IPS-15b (cell line): ENCODE measurements around the gene RASSF8.

Source experiments
- H3K27me3 ChIP-seq: one replicate; pipeline ENCODE4 v1.6.1; 2013; ENCODE audit warnings: low read length; ENCODE audit not compliant: control insufficient read depth, insufficient read depth
- H3K36me3 ChIP-seq: one replicate; pipeline ENCODE4 v1.6.1; 2013; ENCODE audit warnings: low read length; ENCODE audit not compliant: control insufficient read depth, insufficient read depth
- H3K4me1 ChIP-seq: one replicate; pipeline ENCODE4 v1.6.1; 2013; ENCODE audit warnings: mild to moderate bottlenecking, low read length; ENCODE audit not compliant: control insufficient read depth, insufficient read depth
- H3K4me3 ChIP-seq: one replicate; pipeline ENCODE4 v1.5.1; 2013; ENCODE audit warnings: low read depth, low read length
- H3K9ac ChIP-seq: one replicate; pipeline ENCODE4 v1.6.1; 2013; ENCODE audit warnings: low read depth, mild to moderate bottlenecking, low read length
- H3K9me3 ChIP-seq: one replicate; pipeline ENCODE4 v1.6.1; 2013; ENCODE audit warnings: mild to moderate bottlenecking, low read length; ENCODE audit not compliant: control insufficient read depth, insufficient read depth

RASSF8 gene

GRCh38 chr12:25996677-25997076, 38.2 kb downstream of the RASSF8 start:
- Histone ChIP-seq H3K9me3 (no peaks in the 10 kb centered on the region), H3K27me3 (no peaks in the 10 kb centered on the region), H3K4me1 (peaks cover 44% of the 10 kb centered on the region), H3K9ac (no peak overlapping the region), H3K4me3 (no peak overlapping the region), H3K36me3 (no peaks in the 10 kb centered on the region)

- no peaks in the 10 kb centered on the region for H3K36me3 ChIP-seq
- H3K4me3 ChIP-seq, result no peak overlapping the region
- H3K4me1 ChIP-seq, result peaks cover 40% of the 10 kb centered on the region
- no peaks in the 10 kb centered on the region for H3K9me3 ChIP-seq
- H3K9ac ChIP-seq, result no peak overlapping the region
- H3K27me3 ChIP-seq, result no peaks in the 10 kb centered on the region
Measured at GRCh38 chr12:25997201-25997963, 38.9 kb downstream of the RASSF8 start.

GRCh38 chr12:26000898-26001297, 42.4 kb downstream of the RASSF8 start:
- Histone ChIP-seq H3K4me3 (no peak overlapping the region), H3K9me3 (no peaks in the 10 kb centered on the region), H3K4me1 (peaks cover 17% of the 10 kb centered on the region), H3K27me3 (no peaks in the 10 kb centered on the region), H3K9ac (no peak overlapping the region), H3K36me3 (no peaks in the 10 kb centered on the region)

- Histone ChIP-seq H3K4me1 (peaks cover 12% of the 10 kb centered on the region), H3K9me3 (no peaks in the 10 kb centered on the region), H3K36me3 (no peaks in the 10 kb centered on the region), H3K4me3 (no peak overlapping the region), H3K9ac (no peak overlapping the region), H3K27me3 (no peaks in the 10 kb centered on the region)
Measured at GRCh38 chr12:26001530-26001929, 43.0 kb downstream of the RASSF8 start.

- H3K9me3 ChIP-seq, result no peaks in the 10 kb centered on the region
- H3K4me1 ChIP-seq, result peaks cover 5% of the 10 kb centered on the region
- no peak overlapping the region for H3K4me3 ChIP-seq
- H3K9ac ChIP-seq, result no peak overlapping the region
- no peaks in the 10 kb centered on the region for H3K36me3 ChIP-seq
- no peaks in the 10 kb centered on the region for H3K27me3 ChIP-seq
Measured at GRCh38 chr12:26003065-26003464, 44.6 kb downstream of the RASSF8 start.

GRCh38 chr12:26007566-26007965, 49.1 kb downstream of the RASSF8 start:
- Histone ChIP-seq H3K36me3 (no peaks in the 10 kb centered on the region), H3K4me3 (no peak overlapping the region), H3K4me1 (peaks cover 4% of the 10 kb centered on the region), H3K9ac (no peak overlapping the region), H3K9me3 (no peaks in the 10 kb centered on the region), H3K27me3 (no peaks in the 10 kb centered on the region)

- no peaks in the 10 kb centered on the region for H3K36me3 ChIP-seq
- no peaks in the 10 kb centered on the region for H3K27me3 ChIP-seq
- H3K9ac ChIP-seq, result no peak overlapping the region
- H3K4me3 ChIP-seq, result no peak overlapping the region
- H3K9me3 ChIP-seq, result no peaks in the 10 kb centered on the region
- peaks cover 4% of the 10 kb centered on the region for H3K4me1 ChIP-seq
Measured at GRCh38 chr12:26009593-26009992, 51.1 kb downstream of the RASSF8 start.

GRCh38 chr12:26010293-26010821, 51.9 kb downstream of the RASSF8 start:
- H3K9me3 ChIP-seq, result no peaks in the 10 kb centered on the region
- no peak overlapping the region for H3K9ac ChIP-seq
- peaks cover 6% of the 10 kb centered on the region for H3K4me1 ChIP-seq
- H3K4me3 ChIP-seq, result no peak overlapping the region
- no peaks in the 10 kb centered on the region for H3K27me3 ChIP-seq
- H3K36me3 ChIP-seq, result no peaks in the 10 kb centered on the region

GRCh38 chr12:26011099-26011498, 52.6 kb downstream of the RASSF8 start:
- Histone ChIP-seq H3K9ac (no peak overlapping the region), H3K4me3 (no peak overlapping the region), H3K4me1 (peaks cover 9% of the 10 kb centered on the region)

GRCh38 chr12:26014085-26014484, 55.6 kb downstream of the RASSF8 start:
- H3K4me1 ChIP-seq, result peaks cover 9% of the 10 kb centered on the region
- no peak overlapping the region for H3K9ac ChIP-seq
- H3K4me3 ChIP-seq, result no peak overlapping the region
- no peaks in the 10 kb centered on the region for H3K9me3 ChIP-seq
- H3K27me3 ChIP-seq, result no peaks in the 10 kb centered on the region
- H3K36me3 ChIP-seq, result no peaks in the 10 kb centered on the region

More at GRCh38 chr12:26011099-26011498, 52.6 kb downstream of the RASSF8 start:
- H3K36me3 ChIP-seq, result no peaks in the 10 kb centered on the region
- H3K27me3 ChIP-seq, result no peaks in the 10 kb centered on the region
- H3K9me3 ChIP-seq, result no peaks in the 10 kb centered on the region

- peaks cover 13% of the 10 kb centered on the region for H3K4me1 ChIP-seq
- no peaks in the 10 kb centered on the region for H3K36me3 ChIP-seq
- H3K27me3 ChIP-seq, result no peaks in the 10 kb centered on the region
- H3K9me3 ChIP-seq, result no peaks in the 10 kb centered on the region
- H3K4me3 ChIP-seq, result no peak overlapping the region
- no peak overlapping the region for H3K9ac ChIP-seq
Measured at GRCh38 chr12:26016516-26016915, 58.0 kb downstream of the RASSF8 start.

GRCh38 chr12:26017484-26018211, 59.2 kb downstream of the RASSF8 start:
- no peaks in the 10 kb centered on the region for H3K36me3 ChIP-seq
- peaks cover 18% of the 10 kb centered on the region for H3K4me1 ChIP-seq
- H3K9me3 ChIP-seq, result no peaks in the 10 kb centered on the region
- no peak overlapping the region for H3K4me3 ChIP-seq
- H3K9ac ChIP-seq, result no peak overlapping the region
- H3K27me3 ChIP-seq, result no peaks in the 10 kb centered on the region
